Lower leg skin (tissue), 4 donors: ENCODE measurements around the gene FNDC3B. TPM values are rescaled to one million over a fixed set of nuclear protein-coding genes. Genes with fewer than 3 reads are reported as not detected.

ENCODE experiments used
- DNase-seq, 2 donors: peaks; one replicate each; pipeline ENCODE4 v3.0.0-alpha.2; 2019; ENCODE audit warnings: low spot score in 2 of 2
- H3K4me3 ChIP-seq: fragments of 200-600 bp; sonication (generic); 2 replicates; pipeline ENCODE4 v1.5.1; 2017; ENCODE audit warnings: mild to moderate bottlenecking, low read depth; ENCODE audit not compliant: poor library complexity, severe bottlenecking
- POLR2A ChIP-seq, 2 donors: fragments of 450-650 bp; IDR thresholded peaks; one replicate each; pipeline ENCODE4 v1.6.1; 2016 to 2017; ENCODE audit warnings: antibody characterized with exemption in 2 of 2, mild to moderate bottlenecking in 1 of 2, moderate library complexity in 1 of 2
- WGBS, 2 donors: methylation state at CpG; one replicate each; pipeline ENCODE4 v1.1.5; 2018; 5-methylcytosine and 5-hydroxymethylcytosine counted together
- intact Hi-C: fragments of 100-400 bp; cut with DNase I; formaldehyde crosslinking; loops from one replicate; pipeline ENCODE4 v1.15.0; 2023; ENCODE audit warnings: low total_unique reads
- total RNA-seq, 4 donors: library from RNA; depleted of rRNA; stranded (reverse); fragments of >200 nt; gene quantifications; one replicate each; pipeline ENCODE4 v1.1.0, GENCODE V29; 2016
- TF ChIP-seq, protein P1 (sequence below), 3 donors: fragments of 450-650 bp; IDR thresholded peaks; one replicate each; pipeline ENCODE4 v1.5.1; 2016; ENCODE audit warnings: antibody characterized with exemption in 3 of 3, mild to moderate bottlenecking in 3 of 3, moderate library complexity in 2 of 3

The FNDC3B gene
- total RNA-seq, 4 donors from 2014 or later, result 22.9 to 39.3 (median 23.2) TPM

DNA sequence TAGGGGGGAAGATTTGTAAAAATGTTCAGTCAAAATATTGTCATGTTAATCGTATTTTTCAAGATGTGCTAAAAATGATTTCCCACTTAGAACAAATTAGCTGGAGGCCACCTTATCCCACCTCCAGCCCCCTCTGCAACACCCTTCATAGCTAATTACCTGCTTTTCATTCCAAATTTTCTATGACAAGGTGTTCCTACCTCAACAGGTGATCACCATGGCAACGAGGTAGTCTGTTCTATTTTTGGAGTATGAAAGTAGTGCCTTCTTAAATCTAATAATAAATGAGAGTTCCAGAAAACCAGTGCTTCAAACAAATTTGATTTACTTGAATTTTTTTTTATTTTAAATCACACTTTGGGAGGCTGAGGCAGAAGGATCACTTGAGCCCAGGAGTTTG, 149.8 kb downstream of the FNDC3B start:
- DNase-seq, result no peak
- H3K4me3 ChIP-seq, result no peak overlapping the region
- intact Hi-C loops, result no loop called here
- TF ChIP-seq POLR2A (IDR thresholded peaks at IDR 0.05), result no peak
- TF ChIP-seq, protein P1, sequence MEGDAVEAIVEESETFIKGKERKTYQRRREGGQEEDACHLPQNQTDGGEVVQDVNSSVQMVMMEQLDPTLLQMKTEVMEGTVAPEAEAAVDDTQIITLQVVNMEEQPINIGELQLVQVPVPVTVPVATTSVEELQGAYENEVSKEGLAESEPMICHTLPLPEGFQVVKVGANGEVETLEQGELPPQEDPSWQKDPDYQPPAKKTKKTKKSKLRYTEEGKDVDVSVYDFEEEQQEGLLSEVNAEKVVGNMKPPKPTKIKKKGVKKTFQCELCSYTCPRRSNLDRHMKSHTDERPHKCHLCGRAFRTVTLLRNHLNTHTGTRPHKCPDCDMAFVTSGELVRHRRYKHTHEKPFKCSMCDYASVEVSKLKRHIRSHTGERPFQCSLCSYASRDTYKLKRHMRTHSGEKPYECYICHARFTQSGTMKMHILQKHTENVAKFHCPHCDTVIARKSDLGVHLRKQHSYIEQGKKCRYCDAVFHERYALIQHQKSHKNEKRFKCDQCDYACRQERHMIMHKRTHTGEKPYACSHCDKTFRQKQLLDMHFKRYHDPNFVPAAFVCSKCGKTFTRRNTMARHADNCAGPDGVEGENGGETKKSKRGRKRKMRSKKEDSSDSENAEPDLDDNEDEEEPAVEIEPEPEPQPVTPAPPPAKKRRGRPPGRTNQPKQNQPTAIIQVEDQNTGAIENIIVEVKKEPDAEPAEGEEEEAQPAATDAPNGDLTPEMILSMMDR (IDR thresholded peaks at IDR 0.05), result no peak
- 76 to 82% methylated on average over 2 of the region's 2 CpGs for WGBS, 2 donors

DNA sequence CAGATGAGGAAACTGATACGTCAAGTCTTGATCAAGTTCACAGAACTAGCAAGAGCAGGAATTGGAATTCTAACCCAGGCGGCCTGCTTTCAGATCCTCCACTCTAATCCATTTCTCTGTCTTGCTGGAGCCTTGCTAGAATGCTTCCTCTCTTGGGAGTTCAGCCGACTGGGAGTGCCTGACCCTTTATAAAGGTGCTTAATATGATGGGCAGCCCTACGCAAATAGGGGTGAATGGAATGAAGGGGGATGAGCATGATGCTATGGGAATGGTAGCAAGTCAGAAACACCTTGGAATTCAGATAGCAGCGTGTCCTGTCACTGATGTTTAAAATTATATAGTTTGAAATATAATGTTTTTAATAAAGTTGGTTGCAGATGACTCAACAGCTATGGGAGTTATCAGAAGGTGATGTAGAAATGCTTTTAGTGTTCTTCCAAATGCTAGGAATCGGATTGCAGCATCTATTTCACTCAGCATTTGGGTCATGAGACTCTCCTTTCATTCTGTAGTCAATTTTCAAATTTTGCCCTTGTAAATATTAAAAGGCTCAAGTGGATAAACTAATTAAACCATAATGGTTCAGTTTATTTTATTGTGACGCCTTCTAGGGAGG, 150.7 kb downstream of the FNDC3B start:
- TF ChIP-seq POLR2A (IDR thresholded peaks at IDR 0.05), result no peak
- TF ChIP-seq, protein P1 (IDR thresholded peaks at IDR 0.05), result no peak
- no peak for DNase-seq
- no peak overlapping the region for H3K4me3 ChIP-seq
- WGBS, 2 donors, result 87 to 91% methylated on average over 7 of the region's 7 CpGs
- intact Hi-C loops, result no loop called here

DNA sequence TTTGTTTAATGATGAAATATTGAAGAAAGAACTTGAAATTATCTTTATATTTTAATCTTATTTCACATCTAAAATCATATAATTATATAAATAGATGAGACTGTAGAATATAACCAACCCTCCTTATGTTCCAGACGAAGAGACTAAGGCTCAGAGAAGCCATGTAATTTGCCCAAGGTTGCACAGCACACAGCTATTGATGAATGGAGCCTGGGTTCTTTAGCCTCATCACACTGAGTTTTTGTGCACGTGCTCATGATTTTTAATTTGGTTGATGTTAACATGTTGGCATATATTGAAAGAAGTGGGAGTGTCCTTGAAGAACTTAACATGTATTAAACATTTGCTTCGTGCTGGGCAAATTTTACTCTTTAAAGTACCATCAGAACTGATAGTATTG, 151.6 kb downstream of the FNDC3B start:
- WGBS, 2 donors, result 80 to 90% methylated on average over 3 of the region's 3 CpGs
- intact Hi-C loops, result no loop called here
- DNase-seq, result no peak
- TF ChIP-seq POLR2A (IDR thresholded peaks at IDR 0.05), result no peak
- TF ChIP-seq, protein P1 (IDR thresholded peaks at IDR 0.05), result no peak
- no peak overlapping the region for H3K4me3 ChIP-seq

DNA sequence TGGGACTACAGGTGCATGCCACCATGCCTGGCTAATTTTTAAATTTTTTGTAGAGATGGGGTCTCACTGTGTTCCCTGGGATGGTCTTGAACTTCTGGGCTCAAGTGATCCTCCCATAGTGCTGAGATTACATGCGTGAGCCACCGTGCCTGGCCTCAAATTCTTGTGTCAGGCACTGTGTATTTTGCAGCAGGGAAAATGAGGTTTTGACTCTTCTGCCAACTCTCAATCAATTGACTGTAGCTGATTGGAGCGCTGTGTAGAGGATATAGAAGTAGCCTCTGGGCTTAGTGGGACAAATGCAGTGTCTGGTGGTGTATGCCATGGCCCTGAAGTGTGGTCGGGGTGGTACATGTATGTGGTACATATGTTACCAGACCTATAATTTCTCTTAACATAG, 152.3 kb downstream of the FNDC3B start:
- H3K4me3 ChIP-seq, result no peak overlapping the region
- WGBS, 2 donors, result 94 to 96% methylated on average over 4 of the region's 4 CpGs
- DNase-seq, result no peak
- intact Hi-C loops, result no loop called here
- TF ChIP-seq, protein P1 (IDR thresholded peaks at IDR 0.05), result no peak
- TF ChIP-seq POLR2A (IDR thresholded peaks at IDR 0.05), result no peak

DNA sequence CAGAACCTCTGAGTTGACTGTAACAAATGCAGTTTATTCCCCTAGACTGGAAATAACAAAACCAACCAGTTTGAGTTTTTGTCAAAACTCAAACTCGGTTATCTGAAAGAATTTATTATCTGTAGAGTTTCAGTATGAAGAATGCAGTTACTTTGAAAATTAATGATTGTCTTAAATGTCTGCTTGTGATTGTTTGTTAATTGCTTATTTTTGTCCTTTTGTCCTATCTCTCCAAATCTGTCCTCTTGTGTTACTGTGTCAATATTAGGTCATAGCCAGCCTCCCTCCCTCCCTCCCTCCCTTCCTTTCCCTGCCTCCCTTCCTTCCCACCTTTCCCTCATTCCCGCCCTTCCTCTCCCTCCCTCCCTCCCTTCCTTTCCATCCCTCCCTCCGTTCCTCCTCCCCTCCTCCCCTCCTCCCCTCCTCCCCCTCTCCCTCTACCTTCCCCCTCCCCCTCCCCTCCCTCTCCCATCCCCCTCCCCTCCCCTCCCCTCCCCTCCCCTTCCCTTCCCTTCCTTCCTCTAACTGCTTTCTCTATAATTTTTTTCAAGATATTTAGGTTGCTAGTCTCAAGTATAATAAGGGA, 153.5 kb downstream of the FNDC3B start:
- 62 to 78% methylated on average over 3 of the region's 3 CpGs for WGBS, 2 donors
- TF ChIP-seq POLR2A (IDR thresholded peaks at IDR 0.05), result no peak
- TF ChIP-seq, protein P1 (IDR thresholded peaks at IDR 0.05), result no peak
- no peak overlapping the region for H3K4me3 ChIP-seq
- no peak for DNase-seq
- intact Hi-C loops, result no loop called here

DNA sequence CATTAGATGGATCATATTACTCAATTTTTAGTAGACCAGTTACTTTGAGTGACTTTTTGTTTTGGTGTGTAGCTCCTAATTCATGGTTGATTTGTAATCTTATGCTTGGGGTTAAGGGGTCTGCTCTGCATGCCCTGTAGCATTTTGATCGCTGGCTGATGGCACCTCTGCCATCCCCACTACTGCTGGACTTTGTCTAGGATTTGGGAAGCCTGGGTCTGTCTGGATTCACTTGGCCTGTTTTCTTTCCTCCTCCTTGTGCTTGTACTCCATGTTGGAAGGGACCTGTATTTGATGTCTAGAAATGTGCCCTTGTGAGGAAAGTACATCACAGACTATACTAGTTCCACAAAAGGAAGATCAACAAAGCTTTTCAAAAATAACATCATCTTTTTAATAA, 154.1 kb downstream of the FNDC3B start:
- H3K4me3 ChIP-seq, result no peak overlapping the region
- WGBS, 2 donors, result 92 to 100% methylated on average over 1 of the region's 1 CpG
- TF ChIP-seq, protein P1 (IDR thresholded peaks at IDR 0.05), result no peak
- no peak for TF ChIP-seq POLR2A (IDR thresholded peaks at IDR 0.05)
- DNase-seq, result no peak
- intact Hi-C loops, result no loop called here
